Mucosa of descending colon (tissue), 3 donors: ENCODE results near the gene COL25A1. TPM values are rescaled to one million over a fixed set of nuclear protein-coding genes. Genes with fewer than 3 reads are reported as not detected.

Source experiments
- ATAC-seq: fragments of 200-7000 bp; cut with Tn5 transposase; one replicate; pipeline ENCODE4 v1.9.1; 2020; ENCODE audit warnings: mild to moderate bottlenecking, moderate library complexity
- DNase-seq, 3 donors: peaks; one replicate each; pipeline ENCODE4 v3.0.0-alpha.2; 2020
- H3K36me3 ChIP-seq: fragments of 200-600 bp; one replicate; pipeline ENCODE4 v1.8.0; 2021; ENCODE audit warnings: low read depth, mild to moderate bottlenecking
- H3K4me1 ChIP-seq: fragments of 200-600 bp; one replicate; pipeline ENCODE4 v1.8.0; 2021; ENCODE audit warnings: low read depth, mild to moderate bottlenecking
- H3K4me3 ChIP-seq: fragments of 200-600 bp; one replicate; pipeline ENCODE4 v1.8.0; 2021; ENCODE audit warnings: mild to moderate bottlenecking
- H3K9me3 ChIP-seq: fragments of 200-600 bp; one replicate; pipeline ENCODE4 v1.8.0; 2021; ENCODE audit warnings: mild to moderate bottlenecking
- intact Hi-C, 2 donors: fragments of 100-400 bp; cut with DNase I in 1 of 2; cut with micrococcal nuclease in 1 of 2; formaldehyde crosslinking; loops; one replicate each; pipeline versions ENCODE4 v1.11.0 to v1.11.1; 2022; cut with DNase I, micrococcal nuclease
- total RNA-seq, 3 donors: library from RNA; stranded (reverse); fragmentation: NEBNext Ultra II Directional in 2 of 3; extraction: Animal tissue kit (Norgen Biotek cat#: 25700) in 2 of 3; gene quantifications; one replicate each; pipeline versions ENCODE4 v1.2.1 to v1.2.4, GENCODE V29; 2021 to 2023
- TF ChIP-seq, protein P1 (sequence below): fragments of 200-600 bp; IDR thresholded peaks from one replicate; pipeline ENCODE4 v1.8.0; 2022; ENCODE audit warnings: antibody characterized with exemption, mild to moderate bottlenecking
- donor health status: DM: no; HTN: no; CAD: no; lungs with moderate emphysema.
- donor health status: DM: no; HTN: no; CAD: no.
- donor health status: DM: no; HTN: yes; CAD: no.

Gene COL25A1
- total RNA-seq, 3 donors from 2014 or later: 0.12 to 0.35 (median 0.14) TPM

- intact Hi-C loops: no loop called here
Measured at GRCh38 chr4:109315341-109315740, 12.9 kb upstream of the COL25A1 start.

GRCh38 chr4:109313168-109314133 is 11.0 kb upstream of the COL25A1 start:
- TF ChIP-seq, protein P1, sequence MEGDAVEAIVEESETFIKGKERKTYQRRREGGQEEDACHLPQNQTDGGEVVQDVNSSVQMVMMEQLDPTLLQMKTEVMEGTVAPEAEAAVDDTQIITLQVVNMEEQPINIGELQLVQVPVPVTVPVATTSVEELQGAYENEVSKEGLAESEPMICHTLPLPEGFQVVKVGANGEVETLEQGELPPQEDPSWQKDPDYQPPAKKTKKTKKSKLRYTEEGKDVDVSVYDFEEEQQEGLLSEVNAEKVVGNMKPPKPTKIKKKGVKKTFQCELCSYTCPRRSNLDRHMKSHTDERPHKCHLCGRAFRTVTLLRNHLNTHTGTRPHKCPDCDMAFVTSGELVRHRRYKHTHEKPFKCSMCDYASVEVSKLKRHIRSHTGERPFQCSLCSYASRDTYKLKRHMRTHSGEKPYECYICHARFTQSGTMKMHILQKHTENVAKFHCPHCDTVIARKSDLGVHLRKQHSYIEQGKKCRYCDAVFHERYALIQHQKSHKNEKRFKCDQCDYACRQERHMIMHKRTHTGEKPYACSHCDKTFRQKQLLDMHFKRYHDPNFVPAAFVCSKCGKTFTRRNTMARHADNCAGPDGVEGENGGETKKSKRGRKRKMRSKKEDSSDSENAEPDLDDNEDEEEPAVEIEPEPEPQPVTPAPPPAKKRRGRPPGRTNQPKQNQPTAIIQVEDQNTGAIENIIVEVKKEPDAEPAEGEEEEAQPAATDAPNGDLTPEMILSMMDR: no peak
- ATAC-seq (no peak), DNase-seq (no peak)
- Histone ChIP-seq H3K4me1 (no peaks in the 10 kb centered on the region), H3K9me3 (peaks cover 8% of the 10 kb centered on the region), H3K4me3 (no peak overlapping the region), H3K36me3 (no peaks in the 10 kb centered on the region)
- intact Hi-C loops: no loop called here

More at GRCh38 chr4:109315341-109315740, 12.9 kb upstream of the COL25A1 start:
- Histone ChIP-seq H3K4me3 (no peak overlapping the region), H3K4me1 (no peaks in the 10 kb centered on the region), H3K9me3 (peaks cover 8% of the 10 kb centered on the region), H3K36me3 (no peaks in the 10 kb centered on the region)
- ATAC-seq (no peak), DNase-seq (no peak)
- TF ChIP-seq, protein P1: no peak

GRCh38 chr4:109303140-109303496 is 660 bp upstream of the COL25A1 start:
- ATAC-seq (peak; percentile 16), DNase-seq (peak in 1 of 3 donors; percentile 4)
- intact Hi-C loops: no loop called here
- Histone ChIP-seq H3K36me3 (no peaks in the 10 kb centered on the region), H3K9me3 (no peaks in the 10 kb centered on the region), H3K4me1 (peaks cover 17% of the 10 kb centered on the region), H3K4me3 (no peak overlapping the region)
- TF ChIP-seq, protein P1: no peak

DNA sequence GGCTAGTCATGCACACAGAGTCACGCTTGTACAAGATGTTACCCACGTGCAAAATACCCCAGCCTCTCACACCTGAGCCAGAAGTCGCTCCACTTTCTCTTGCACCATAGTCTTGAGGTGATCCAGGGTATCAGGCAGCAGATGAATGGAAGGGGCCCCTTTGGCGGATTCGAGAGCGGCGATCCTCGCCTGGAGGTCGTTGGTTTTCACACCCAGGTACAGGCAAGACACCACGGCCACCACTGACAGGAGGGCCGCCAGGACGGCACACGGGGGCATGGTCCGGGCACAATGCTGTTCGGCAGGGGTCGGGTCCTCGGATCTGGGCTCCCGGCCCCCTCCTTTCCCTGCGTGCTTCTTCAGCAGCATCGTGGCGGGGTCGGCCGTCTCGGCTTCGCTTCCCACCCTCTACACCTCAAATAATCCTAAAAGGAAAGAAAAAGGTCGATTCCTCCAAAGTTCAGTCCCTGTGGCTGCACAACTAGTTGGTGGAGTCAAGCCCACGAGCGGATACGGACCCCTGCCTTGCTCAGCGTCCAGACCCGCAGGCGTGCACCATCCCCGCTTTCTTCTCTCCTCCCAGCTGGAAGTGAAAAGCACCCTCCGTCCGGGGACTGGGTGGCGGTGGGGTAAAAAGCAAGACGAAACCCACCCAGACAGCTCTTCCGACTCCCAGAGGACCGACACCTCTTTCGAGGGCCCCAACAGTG is 652 bp downstream of the COL25A1 start:
- H3K9me3 ChIP-seq: no peaks in the 10 kb centered on the region
- intact Hi-C loops: no loop called here
- H3K4me3 ChIP-seq: no peak overlapping the region
- no peaks in the 10 kb centered on the region for H3K36me3 ChIP-seq
- peak in 1 of 3 donors; percentile 17 for DNase-seq
- TF ChIP-seq, protein P1: no peak
- no peak for ATAC-seq
- peaks cover 17% of the 10 kb centered on the region for H3K4me1 ChIP-seq

DNA sequence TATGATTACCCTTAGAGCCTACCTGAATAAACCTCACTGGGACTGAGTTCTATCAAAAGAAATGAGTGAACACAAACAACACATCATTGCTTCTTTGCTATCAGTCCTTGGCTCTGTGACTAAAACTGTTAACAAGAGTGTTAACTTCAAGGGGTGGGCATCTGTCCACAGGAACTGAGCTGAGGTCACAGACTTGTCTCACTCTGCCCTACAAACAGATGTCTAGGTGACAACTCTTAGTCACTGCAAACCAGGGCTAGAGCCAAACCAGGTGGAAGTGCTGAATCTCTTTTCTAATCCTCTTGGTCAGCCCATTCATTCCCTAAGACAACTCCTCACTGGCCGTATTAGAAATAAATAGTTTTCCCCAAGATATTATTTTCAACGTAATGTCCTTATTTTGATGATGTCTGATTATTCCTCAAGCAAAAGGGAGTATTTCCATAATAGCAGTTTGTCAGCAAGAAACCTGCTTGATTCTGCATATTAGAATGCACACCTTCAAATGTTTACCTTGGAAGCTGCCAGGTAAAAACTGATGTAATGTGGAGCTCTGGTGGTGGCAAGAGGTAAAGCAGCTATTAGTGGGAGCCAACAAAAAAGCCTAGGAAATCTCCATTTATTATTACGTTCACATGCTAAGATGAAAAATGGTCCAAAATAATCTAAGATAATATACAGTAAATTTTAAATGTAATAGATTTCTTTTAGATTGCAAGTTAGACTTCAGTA is 4.0 kb downstream of the COL25A1 start:
- Histone ChIP-seq H3K4me3 (no peak overlapping the region), H3K36me3 (no peaks in the 10 kb centered on the region), H3K9me3 (no peaks in the 10 kb centered on the region), H3K4me1 (peaks cover 17% of the 10 kb centered on the region)
- DNase-seq (no peak), ATAC-seq (no peak)
- intact Hi-C loops: no loop called here
- TF ChIP-seq, protein P1: no peak
